Stimulated activated CD4-positive, alpha-beta T cell treated with anti-CD3 and anti-CD28 coated beads, Interleukin-1b, Interleukin-23, amount 100 ng/mL, for 48 hours (primary cell): ENCODE results near the gene OSGIN1.

ENCODE experiments used
- DNase-seq: peaks from one replicate; pipeline ENCODE4 v3.0.0-alpha.2; 2020

The OSGIN1 gene

DNA sequence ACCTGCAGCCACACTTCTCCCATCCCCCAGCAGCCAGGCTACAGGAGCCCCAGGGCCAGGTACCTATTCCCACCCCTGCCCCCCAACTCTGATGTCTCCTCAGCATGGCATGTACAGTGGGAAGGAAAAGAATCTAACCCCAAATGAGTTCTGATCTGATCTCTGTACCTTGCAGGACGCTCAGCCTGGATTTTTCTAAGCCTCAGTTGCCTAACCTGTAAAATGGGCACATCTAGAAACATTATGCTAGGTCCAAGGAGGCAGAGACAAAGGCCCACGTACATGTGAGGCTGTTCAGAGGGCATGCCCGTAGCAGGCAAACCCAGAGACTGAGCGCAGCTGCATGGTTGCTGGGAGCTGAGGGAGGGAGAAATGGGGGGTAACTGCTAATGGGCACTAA is 54.5 kb downstream of the OSGIN1 start:
- no peak for DNase-seq

DNA sequence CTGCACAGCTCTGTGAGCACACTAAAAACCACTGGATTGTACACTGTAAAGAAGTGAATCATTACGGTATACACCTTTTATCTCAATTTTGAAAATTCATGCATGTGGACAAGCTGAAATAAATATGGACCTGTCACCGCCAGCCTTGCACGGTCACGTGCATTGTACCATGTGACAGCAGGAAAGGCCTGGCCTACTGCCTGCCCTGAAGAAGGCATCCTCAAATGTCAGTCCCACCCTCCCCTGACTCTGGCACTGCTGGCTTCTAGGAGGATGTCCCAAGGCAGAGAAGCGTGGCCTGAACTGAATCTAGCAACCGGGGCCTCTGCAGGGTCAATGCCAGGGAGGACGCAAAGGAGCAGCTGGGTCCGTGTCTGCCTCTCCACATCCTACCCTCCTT is 54.9 kb downstream of the OSGIN1 start:
- no peak for DNase-seq

DNA sequence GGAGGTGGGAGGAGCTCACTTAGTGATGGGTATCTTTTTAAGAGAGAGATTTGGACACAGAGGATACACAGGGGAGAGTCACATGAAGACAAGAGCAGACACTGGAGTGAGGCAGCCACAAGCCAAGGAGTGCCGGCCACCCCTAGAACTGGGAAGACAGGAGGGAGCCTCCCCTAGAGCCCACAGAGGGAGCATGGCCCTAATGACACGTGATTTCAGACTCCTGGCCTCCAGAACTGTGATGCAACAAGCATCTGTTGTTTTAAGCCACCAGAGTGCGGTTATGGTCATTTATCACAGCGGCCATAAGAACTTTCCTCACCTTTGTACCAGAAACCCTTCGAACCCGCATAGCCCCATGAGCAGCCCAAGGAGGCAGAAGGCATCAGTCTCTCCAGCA is 56.2 kb downstream of the OSGIN1 start:
- no peak for DNase-seq

DNA sequence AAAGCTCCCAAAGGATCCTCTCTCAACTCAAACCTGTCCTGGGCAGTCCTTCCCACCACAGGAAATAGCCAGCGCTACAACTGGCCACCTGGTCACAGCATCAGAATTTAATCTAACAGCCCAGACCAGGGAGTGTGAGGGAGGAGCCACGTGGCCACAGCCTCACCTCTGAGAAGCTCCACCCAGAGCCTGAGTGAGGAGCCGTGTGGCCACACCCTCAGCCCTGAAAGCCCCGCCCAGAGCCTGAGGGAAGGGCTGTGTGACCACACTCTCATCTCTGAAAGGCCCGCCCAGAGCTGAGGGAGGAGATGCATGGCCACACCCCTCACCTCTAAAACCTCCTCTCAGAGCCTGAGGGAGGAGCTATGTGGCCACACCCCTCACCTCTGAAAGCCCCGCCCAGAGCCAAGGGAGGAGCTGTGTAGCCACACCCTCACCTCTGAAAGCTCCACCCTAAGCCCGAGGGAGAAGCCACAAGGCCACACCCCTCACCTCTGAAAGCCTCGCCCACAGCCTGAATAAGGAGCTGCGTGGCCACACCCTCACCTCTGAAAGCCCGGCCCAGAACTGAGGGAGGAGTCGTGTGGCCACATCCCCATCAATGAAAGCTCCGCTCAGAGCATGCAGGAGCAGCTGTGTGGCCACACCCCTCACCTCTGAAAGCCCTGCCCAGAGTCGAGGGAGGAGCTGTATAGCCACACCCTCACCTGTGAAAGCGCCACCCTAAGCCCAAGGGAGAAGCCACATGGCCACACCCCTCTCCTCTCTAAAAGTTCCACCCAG is 60.9 kb downstream of the OSGIN1 start:
- DNase-seq = peak; percentile 91

DNA sequence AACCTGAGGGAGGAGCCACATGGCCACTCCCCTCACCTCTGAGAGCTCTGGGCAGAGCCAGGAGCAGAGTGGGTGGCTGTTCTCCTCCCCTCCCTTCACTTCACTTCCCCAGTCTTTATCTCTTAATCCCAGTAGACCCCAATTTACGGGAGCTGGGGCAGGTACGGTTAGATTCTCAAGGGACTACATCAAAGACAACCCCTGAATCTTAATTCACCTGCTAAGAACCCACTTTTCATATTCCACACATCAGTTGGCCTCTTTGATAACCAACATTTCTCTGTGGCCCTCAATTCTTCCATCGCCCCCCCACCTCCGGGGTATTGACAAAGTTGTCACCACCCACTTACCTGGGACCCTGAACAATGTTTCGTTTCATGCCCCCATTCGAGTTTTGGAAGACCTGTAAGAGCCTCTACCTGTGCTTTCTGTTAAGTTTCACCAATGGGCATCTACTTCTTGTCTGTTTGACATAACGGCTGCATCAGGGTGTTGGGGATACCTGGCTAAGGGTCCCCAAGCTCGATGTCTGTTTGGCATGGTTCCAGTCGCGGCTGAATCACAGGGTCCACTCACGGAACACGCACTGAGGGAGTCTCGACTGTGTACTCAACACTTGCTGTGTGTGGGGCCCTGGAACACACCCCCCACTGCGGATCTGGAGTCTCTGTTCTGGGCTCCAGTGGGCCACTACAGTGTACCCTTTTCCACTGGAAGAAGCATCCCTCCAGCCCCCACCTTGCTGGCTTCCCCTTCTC is 61.7 kb downstream of the OSGIN1 start:
- DNase-seq = no peak

DNA sequence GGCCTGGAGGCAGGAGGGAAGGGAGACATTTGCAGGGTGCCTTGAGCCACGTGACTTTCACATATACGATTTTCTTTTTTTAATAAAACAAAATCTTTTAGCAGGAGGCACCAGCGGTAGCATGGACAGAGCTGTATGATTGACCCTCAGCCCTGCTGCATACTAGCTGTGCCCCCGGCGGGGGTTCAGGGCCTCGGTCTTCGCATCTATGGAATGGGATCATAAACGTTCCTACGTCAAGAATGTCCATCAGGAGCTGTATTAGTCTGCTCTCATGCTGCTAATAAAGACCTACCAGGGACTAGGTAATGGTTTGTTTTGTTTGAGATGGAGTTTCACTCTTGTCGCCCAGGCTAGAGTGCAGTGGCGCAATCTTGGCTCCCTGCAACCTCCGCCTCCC is 62.4 kb downstream of the OSGIN1 start:
- no peak for DNase-seq
